DMS114 treated with DMSO at 0.1 percent for 48 hours (cell line): ENCODE data around the gene C1orf159.

Experiments
- DNase-seq: peaks from one replicate; lab custom pipeline; 2025; ENCODE audit not compliant: unreplicated experiment; lab: John Stamatoyannopoulos, UW

Gene C1orf159

GRCh38 chr1:1092894-1093609 lies 22.8 kb downstream of the C1orf159 start:
- DNase-seq = no peak

- no peak for DNase-seq
Measured at GRCh38 chr1:1092149-1092855, 23.6 kb downstream of the C1orf159 start.

GRCh38 chr1:1091344-1092148 lies 24.3 kb downstream of the C1orf159 start:
- DNase-seq = no peak

- DNase-seq = no peak
Measured at GRCh38 chr1:1090424-1091343, 25.2 kb downstream of the C1orf159 start.

GRCh38 chr1:1089731-1090423 lies 26.0 kb downstream of the C1orf159 start:
- no peak for DNase-seq

- no peak for DNase-seq
Measured at GRCh38 chr1:1088801-1089680, 26.8 kb downstream of the C1orf159 start.

- no peak for DNase-seq
Measured at GRCh38 chr1:1088029-1088800, 27.7 kb downstream of the C1orf159 start.

GRCh38 chr1:1087351-1088028 lies 28.4 kb downstream of the C1orf159 start:
- no peak for DNase-seq

GRCh38 chr1:1086911-1087341 lies 29.0 kb downstream of the C1orf159 start:
- no peak for DNase-seq

- DNase-seq = no peak
Measured at GRCh38 chr1:1085911-1086841, 29.7 kb downstream of the C1orf159 start.

GRCh38 chr1:1085171-1085841 lies 30.6 kb downstream of the C1orf159 start:
- no peak for DNase-seq

GRCh38 chr1:1084372-1085170 lies 31.3 kb downstream of the C1orf159 start:
- no peak for DNase-seq

- DNase-seq = no peak
Measured at GRCh38 chr1:1083416-1084371, 32.2 kb downstream of the C1orf159 start.

- DNase-seq = no peak
Measured at GRCh38 chr1:1082776-1083415, 33.0 kb downstream of the C1orf159 start.
